Fibroblast of pulmonary artery (primary cell): ENCODE results near the gene GRIP2.

Source experiments
- DNase-seq: peaks from one replicate; pipeline ENCODE4 v3.0.0-alpha.2; 2010; ENCODE audit warnings: low read depth
- H3K4me3 ChIP-seq: replicated peaks from 2 replicates; pipeline ENCODE4 v1.5.1; 2011; ENCODE audit warnings: low read depth, mild to moderate bottlenecking, control low read depth, low read length, moderate library complexity
- TF ChIP-seq, protein P1 (sequence below): IDR thresholded peaks from 2 replicates; pipeline ENCODE4 v1.5.1; 2011; ENCODE audit warnings: mild to moderate bottlenecking, control low read depth, low read length, inconsistent platforms; ENCODE audit errors: missing control alignments

Gene GRIP2

DNA sequence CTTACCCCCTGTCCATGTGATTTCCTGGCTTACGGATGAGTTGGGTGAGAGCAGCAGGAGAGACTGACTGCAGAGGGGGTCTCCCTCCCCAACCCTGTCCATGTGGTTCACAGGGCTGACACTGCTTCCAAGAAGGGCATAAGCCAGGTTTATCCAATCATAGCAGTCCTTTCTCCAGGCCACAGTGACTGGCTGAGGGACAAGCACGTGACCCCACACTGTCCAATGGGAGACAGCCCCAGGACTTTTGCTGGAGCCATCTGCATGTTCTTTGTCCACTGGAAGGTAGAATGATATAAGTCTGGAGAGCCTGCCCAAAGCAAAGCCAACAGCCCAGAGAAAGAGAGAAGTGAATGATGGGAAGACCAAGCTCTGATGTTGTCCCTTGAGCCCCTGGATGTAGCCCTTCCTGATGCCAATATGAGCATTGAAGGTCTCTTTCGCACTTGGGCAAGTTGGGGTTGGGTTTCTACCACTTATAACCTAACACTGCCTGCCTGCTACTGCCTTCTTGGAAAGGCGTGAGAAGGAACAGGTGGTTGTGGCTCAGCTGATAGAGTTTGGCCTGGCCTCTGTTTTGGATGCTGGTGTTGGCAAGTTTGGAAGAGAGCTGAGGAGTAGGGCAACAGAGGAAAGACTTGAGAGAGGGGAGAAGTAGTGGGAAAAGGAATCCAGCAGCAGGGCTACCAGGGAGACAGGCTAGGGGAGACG lies 41.3 kb upstream of the GRIP2 start:
- no peak for DNase-seq
- no peak overlapping the region for H3K4me3 ChIP-seq
- TF ChIP-seq, protein P1, sequence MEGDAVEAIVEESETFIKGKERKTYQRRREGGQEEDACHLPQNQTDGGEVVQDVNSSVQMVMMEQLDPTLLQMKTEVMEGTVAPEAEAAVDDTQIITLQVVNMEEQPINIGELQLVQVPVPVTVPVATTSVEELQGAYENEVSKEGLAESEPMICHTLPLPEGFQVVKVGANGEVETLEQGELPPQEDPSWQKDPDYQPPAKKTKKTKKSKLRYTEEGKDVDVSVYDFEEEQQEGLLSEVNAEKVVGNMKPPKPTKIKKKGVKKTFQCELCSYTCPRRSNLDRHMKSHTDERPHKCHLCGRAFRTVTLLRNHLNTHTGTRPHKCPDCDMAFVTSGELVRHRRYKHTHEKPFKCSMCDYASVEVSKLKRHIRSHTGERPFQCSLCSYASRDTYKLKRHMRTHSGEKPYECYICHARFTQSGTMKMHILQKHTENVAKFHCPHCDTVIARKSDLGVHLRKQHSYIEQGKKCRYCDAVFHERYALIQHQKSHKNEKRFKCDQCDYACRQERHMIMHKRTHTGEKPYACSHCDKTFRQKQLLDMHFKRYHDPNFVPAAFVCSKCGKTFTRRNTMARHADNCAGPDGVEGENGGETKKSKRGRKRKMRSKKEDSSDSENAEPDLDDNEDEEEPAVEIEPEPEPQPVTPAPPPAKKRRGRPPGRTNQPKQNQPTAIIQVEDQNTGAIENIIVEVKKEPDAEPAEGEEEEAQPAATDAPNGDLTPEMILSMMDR, result no peak

DNA sequence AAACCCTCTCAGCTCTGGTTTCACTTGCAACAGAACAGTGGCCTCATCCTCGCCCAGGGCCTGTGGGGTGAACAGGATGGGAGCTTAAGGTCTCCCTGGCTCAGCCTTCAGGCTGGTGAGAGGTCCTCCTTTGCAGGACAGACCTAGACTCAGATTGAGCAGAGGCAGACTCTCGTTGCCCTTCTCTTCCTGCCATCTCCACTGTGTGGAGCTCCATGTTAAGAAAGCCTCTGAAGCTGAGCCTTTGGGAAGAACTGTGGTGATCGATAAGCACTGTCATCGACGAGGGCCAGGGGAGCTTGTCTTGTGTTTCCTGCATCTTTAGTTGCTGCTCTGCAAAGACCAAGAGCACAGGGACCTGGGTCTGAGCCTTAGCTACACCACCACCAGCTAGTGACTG lies 37.8 kb upstream of the GRIP2 start:
- TF ChIP-seq, protein P1, result no peak
- DNase-seq, result no peak
- no peak overlapping the region for H3K4me3 ChIP-seq

DNA sequence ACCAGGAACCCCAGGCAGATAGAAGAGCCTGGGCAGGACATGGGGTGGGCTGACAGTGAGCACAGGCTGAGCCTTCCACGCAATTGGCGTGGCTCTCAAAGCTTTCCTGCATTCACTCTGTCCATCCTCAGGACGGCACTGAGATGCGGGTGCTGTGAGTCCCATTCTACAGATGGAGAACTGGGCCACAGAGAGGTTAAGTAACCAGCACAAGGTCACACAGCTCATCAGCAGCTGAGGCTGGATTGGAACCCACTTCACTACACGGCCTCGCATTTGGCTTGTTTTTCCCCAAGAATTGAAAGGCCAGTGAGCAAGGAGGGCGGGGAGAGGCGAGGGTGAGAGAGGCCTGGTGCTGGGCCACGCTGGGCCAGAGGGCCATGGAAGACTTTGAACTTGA lies 36.0 kb upstream of the GRIP2 start:
- H3K4me3 ChIP-seq, result no peak overlapping the region
- TF ChIP-seq, protein P1, result no peak
- no peak for DNase-seq

DNA sequence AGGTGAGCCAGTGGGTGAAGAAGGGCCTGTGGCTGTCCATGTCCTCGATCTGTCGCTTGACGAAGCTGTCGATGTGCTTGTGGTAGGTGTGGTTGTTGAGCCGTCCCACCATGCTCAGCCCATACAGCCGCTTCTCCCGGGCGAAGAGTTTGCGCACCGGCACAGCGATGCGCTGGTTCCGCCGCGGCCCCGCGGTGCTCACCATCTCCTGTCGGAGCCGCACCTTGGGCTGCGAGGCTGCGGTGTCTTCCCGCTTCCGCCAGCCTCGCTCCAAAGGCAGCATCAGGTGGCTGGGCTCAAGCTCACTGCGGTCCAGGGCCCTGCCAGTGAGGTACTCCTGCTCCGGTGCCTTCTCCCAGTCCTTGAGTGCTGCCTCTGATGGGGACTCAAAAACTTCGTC lies 34.0 kb upstream of the GRIP2 start:
- DNase-seq, result no peak
- H3K4me3 ChIP-seq, result no peak overlapping the region
- TF ChIP-seq, protein P1, result no peak

DNA sequence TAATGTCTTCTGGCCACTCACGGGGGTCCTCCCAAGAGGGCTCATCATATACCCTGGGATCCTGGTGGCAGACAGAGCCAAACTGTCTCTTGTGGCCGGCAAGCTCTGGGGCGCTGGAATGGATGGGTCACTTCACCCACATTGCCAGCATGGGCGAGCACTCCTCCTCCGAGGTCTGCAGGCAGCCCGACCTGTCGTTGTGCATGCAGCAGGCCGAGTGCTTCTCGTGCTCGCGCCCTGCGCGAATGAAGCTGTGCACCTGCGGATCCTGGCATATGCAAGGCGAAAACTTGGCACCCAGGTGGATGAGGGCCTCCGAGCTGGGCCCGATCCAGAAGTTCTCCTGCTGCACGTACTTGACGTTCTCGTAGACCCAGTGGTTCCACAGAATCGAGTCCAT lies 33.6 kb upstream of the GRIP2 start:
- TF ChIP-seq, protein P1, result no peak
- H3K4me3 ChIP-seq, result no peak overlapping the region
- DNase-seq, result no peak

DNA sequence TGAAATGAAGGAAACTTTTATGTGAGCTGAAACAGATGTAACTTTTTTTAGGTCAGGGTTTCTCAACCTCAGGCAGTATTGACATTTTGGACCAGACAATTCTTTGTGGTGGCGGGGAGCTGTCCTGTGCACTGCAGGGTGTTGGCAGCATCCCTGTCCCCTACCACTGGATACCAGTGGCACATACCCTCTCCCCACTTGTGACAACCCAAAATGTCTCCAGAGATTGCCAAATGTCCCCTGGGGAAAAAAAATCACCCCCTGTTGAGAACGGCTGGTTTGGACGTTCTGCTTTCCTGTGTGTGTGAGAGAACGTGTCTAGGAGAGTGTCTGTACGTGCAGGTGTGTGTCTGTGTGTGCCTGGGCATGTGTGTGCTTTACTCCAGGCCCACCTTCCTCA lies 30.7 kb upstream of the GRIP2 start:
- DNase-seq, result no peak
- TF ChIP-seq, protein P1, result no peak
- H3K4me3 ChIP-seq, result no peak overlapping the region

DNA sequence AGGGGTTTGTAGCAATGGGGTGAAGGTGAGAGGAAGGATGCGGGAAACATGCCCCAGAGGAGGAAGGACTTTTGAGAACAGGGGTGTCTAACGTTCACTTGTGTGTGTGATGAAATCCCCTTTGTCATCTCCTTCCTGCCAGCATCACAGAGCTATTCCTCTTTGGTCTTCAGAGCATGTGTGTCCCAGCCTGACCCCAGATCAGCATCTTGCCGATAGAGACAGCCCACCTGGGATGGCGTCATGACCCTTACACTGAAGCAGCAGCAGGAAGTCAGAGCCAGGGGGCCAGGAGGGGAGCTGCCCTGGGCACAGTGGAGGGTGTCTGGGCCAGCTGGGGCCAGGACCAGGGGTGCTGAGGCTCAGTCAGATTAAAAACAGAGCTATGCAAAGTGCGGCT lies 29.9 kb upstream of the GRIP2 start:
- DNase-seq, result no peak
- no peak overlapping the region for H3K4me3 ChIP-seq
- TF ChIP-seq, protein P1, result no peak
